Measurements from ENCODE around the gene NELFB.

NELFB gene

GRCh38 chr9:137305060-137305797, 50.1 kb downstream of the NELFB start:
- no peak overlapping the region for H3K4me3 ChIP-seq (ENCODE audit: low read length)

GRCh38 chr9:137305798-137306065, 50.6 kb downstream of the NELFB start:
- TF ChIP-seq ZNF274 (IDR thresholded peaks at IDR 0.05; ENCODE audit: low read depth, low read length) = no peak
- no peak overlapping the region for H3K4me3 ChIP-seq (ENCODE audit: low read length)

More at GRCh38 chr9:137305060-137305797, 50.1 kb downstream of the NELFB start:
- TF ChIP-seq ZNF274 (IDR thresholded peaks at IDR 0.05; ENCODE audit: low read depth, low read length) = no peak

GRCh38 chr9:137306066-137306849, 51.1 kb downstream of the NELFB start:
- H3K4me3 ChIP-seq (ENCODE audit: low read length) = no peak overlapping the region
- TF ChIP-seq ZNF274 (IDR thresholded peaks at IDR 0.05; ENCODE audit: low read depth, low read length) = no peak

DNA sequence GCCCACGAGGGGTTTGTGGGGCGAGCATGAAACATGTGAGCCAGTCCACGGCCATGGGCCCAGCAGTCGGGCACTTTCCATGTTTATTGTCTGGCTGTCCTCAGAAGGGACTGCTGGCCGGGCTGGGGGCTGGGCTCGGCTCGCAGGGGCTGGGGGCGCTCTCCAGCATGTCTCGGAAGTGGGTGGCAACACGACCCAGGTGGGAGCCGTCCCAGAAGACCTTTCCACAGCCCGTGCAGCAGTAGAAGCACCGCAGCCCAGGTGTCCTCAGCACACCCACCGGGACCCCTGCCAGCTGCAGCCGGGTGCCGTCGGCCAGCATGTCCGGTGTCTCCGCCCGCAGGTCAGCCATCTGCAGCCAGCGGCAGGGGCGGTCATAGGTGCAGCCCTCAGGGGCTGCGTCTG, 51.7 kb downstream of the NELFB start:
- TF ChIP-seq ZNF274 (IDR thresholded peaks at IDR 0.05; ENCODE audit: low read depth, low read length) = no peak
- no peak overlapping the region for H3K4me3 ChIP-seq (ENCODE audit: low read length)

GRCh38 chr9:137307255-137308056, 52.3 kb downstream of the NELFB start:
- no peak overlapping the region for H3K4me3 ChIP-seq (ENCODE audit: low read length)
- no peak for TF ChIP-seq ZNF274 (IDR thresholded peaks at IDR 0.05; ENCODE audit: low read depth, low read length)

- TF ChIP-seq ZNF274 (IDR thresholded peaks at IDR 0.05; ENCODE audit: low read depth, low read length) = no peak
- no peak overlapping the region for H3K4me3 ChIP-seq (ENCODE audit: low read length)
These were observed 53.0 kb downstream of the NELFB start for GRCh38 chr9:137308057-137308619.

DNA sequence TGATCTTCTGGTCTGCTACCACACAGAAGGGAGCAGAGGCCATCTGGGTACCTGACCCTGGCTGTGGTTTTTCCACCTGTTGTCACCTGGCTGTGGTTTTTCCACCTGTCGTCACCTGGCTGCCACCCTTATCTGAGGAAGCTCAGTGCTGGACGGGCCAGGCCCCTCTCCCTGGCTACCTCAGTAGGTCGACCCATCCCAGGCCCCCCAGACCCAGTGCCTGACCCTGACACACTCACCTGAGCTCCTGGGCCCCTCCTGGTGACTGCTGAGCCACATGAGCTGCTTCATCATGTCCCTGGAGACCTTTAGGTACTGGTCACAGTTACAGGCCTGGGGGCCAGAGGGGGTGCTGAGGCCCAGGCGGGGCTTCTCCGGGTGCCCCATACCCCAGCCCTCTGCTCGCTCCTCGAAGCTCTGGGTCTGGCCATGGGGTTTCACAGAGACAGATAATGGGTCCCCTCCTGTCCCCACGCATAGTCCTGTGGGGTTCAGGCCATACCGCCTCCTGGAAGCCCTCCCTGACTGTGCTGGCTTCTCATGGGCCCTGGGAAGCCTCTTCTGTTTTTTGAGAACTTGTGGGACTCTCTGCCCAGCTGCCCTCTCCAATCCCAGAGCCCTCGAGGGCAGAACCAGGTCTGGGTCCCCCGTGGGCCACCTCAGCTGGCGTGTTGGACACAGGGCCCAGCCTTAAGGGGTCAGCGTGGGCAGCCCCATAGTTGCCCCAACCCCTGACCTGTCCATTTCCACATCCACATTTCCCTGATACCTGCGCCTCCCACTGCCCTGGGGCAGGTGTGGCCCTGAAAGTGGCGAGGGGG, 54.5 kb downstream of the NELFB start:
- no peak for TF ChIP-seq ZNF274 (IDR thresholded peaks at IDR 0.05; ENCODE audit: low read depth, low read length)
- no peak overlapping the region for H3K4me3 ChIP-seq (ENCODE audit: low read length)

DNA sequence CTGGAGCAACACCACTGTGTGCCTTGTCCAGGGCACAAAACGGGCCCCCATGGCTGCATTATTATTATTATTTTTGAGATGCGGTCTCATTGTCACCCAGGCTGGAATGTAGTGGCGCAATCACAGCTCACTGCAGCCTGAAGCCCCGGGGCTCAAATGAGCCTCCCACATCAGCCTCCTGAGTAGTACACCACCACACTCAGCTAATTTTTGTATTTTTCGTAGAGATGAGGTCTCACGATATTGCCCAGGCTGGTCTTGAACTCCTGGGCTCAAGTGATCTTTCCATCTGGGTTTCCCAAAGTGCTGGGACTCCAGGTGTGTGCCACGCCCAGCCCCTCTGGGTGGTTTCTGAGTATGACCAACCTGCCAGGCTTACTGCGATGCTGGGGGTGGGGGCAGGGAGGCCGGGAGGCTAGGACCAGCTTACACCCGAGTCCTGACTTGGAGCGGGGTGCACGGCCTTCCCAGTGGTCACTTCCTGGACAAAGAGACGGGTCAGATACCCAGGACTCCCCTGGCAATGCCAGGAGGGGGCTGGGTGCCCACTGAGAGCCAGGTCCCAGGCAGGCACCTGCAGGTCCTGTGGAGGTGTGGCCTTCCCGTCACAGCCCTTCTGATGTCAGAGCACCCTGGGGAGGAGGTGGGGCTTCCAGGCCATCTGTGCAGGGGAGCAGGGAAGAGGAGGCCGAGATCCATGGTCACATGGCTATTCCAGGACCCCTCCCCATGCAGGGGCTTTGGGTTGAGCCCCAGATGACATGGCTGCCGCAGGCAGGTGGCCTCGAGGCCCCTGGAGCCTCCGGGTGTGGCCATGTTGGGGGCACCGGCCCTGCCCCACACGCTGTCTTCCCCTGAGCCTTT, 55.3 kb downstream of the NELFB start:
- TF ChIP-seq ZNF274 (IDR thresholded peaks at IDR 0.05; ENCODE audit: low read depth, low read length) = no peak
- H3K4me3 ChIP-seq (ENCODE audit: low read length) = no peak overlapping the region

- no peak overlapping the region for H3K4me3 ChIP-seq (ENCODE audit: low read length)
- TF ChIP-seq ZNF274 (IDR thresholded peaks at IDR 0.05; ENCODE audit: low read depth, low read length) = no peak
These were observed 56.3 kb downstream of the NELFB start for GRCh38 chr9:137311171-137311985.

DNA sequence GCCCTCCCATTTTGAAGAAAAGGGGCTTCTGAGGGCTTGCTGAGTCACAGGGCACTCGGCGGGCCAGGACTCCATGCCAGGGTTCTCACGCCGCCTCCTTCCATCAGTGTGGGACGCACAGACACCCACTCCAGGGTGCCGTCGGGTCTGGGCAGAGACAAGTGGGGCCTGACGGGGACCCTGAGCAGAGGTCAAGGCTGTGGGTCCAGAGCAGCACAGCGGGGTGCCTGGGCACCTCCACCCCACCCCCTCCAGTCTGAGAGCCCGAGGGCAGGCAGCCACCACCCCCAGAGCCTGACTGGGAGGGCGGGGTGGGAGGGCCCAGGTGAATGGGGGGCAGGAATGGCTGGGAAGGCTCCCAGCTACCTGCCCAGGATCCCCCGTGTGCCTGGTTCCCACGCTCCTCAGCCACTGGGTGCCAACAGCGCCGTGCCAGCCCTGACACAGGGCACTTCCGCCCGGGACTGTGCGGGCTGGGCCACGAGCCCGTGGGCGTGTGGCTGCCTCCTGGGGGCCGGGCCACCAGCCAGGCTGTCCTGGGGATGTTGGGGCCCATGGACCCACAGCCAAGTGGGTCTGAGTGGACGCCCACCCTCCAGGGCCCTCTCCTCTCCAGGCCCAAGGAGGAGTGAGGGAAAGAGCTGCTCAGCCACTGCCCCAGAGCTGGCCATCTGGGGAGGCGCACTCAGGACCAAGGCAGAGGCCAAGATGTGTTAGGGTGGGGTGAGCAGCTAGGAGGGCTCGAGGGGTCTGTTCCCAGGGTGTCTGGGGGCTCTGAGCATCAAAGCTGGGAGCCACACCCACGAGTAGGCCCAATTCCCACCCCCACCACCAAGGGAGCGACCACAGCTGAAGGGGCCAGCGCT, 57.1 kb downstream of the NELFB start:
- H3K4me3 ChIP-seq (ENCODE audit: low read length) = no peak overlapping the region
- TF ChIP-seq ZNF274 (IDR thresholded peaks at IDR 0.05; ENCODE audit: low read depth, low read length) = no peak

DNA sequence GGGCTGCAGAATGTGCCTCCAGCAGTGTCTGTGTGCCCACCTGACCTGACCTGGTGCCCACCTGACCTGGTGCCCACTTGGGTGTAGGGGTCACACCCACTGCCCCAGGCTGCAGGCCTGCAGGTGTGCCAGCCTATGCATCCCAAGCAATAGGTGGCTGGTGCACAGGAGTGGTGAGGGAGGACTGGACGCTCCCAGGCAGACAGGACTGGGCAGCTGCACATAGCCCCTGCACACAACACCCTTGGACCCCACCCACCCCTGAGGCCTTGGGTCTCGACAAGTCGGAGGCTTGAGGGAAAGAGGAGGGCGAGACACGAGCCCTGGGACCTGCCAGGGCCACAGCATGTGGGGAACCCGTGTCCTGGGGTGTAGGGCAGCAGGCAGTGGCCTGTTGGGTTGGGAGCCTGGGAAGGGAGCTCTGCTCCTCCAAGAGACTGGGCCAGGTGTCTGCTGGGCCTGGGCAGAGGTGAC, 57.8 kb downstream of the NELFB start:
- H3K4me3 ChIP-seq (ENCODE audit: low read length) = no peak overlapping the region
- no peak for TF ChIP-seq ZNF274 (IDR thresholded peaks at IDR 0.05; ENCODE audit: low read depth, low read length)
